PC-9 (cell line): ENCODE data around the gene PLXNC1. TPM values are rescaled to one million over a fixed set of nuclear protein-coding genes. Genes with fewer than 3 reads are reported as not detected.
"Not testable (repeated sequence)": the region's sequence is repeated elsewhere in the genome, so short reads cannot be mapped to it uniquely, and the experiment has no call there.

Experiments used
- BruUV-seq: library from RNA; stranded (reverse); fragments of 400-500 nt; replicated peaks from 2 replicates; lab custom pipeline; 2021; lab: Mats Ljungman, UMichigan
- CTCF ChIA-PET: fragments of 300-600 bp; sonication (Branson Sonifier 250); formaldehyde crosslinking; loops from one replicate; lab custom pipeline; 2022; ENCODE audit warnings: antibody characterized with exemption; lab: Charles Lee
- POLR2A ChIA-PET: fragments of 300-600 bp; sonication (Branson Sonifier 250); formaldehyde crosslinking; loops from one replicate; lab custom pipeline; 2022; ENCODE audit warnings: antibody characterized with exemption; ENCODE audit not compliant: unreplicated experiment; lab: Charles Lee
- DNase-seq, 2 experiments: peaks; one replicate each; pipeline versions ENCODE4 v3.0.0 to v3.0.0-alpha.2; 2015 to 2022; ENCODE audit warnings: mixed read lengths in 1 of 2
- H2AFZ ChIP-seq: fragments of 200-600 bp; sonication (generic); 2 replicates; pipeline ENCODE4 v1.8.1; 2017; ENCODE audit warnings: antibody characterized with exemption
- H3F3A ChIP-seq: fragments of 200-600 bp; sonication (generic); 2 replicates; pipeline ENCODE4 v1.8.1; 2017; ENCODE audit warnings: antibody characterized with exemption, mild to moderate bottlenecking, low read depth; ENCODE audit not compliant: insufficient read depth
- H3K27ac ChIP-seq: fragments of 200-600 bp; sonication (generic); 2 replicates; pipeline ENCODE4 v1.6.1; 2016; ENCODE audit warnings: mixed run types
- H3K27me3 ChIP-seq: fragments of 200-600 bp; sonication (generic); 2 replicates; pipeline ENCODE4 v1.6.1; 2016; ENCODE audit warnings: low read depth, mixed run types; ENCODE audit not compliant: insufficient read depth
- H3K36me3 ChIP-seq: fragments of 200-600 bp; sonication (generic); 2 replicates; pipeline ENCODE4 v1.6.1; 2016; ENCODE audit warnings: low read depth, mixed run types
- H3K4me1 ChIP-seq: fragments of 200-600 bp; sonication (generic); replicated peaks from 2 replicates; pipeline ENCODE4 v1.6.1; 2016; ENCODE audit warnings: mixed run types; ENCODE audit not compliant: insufficient read depth
- H3K4me2 ChIP-seq: fragments of 200-600 bp; sonication (generic); 2 replicates; pipeline ENCODE4 v1.6.1; 2017; ENCODE audit warnings: mixed run types
- H3K4me3 ChIP-seq: fragments of 200-600 bp; sonication (generic); 2 replicates; pipeline ENCODE4 v1.6.1; 2016; ENCODE audit warnings: mixed run types
- H3K79me2 ChIP-seq: fragments of 200-600 bp; sonication (generic); 2 replicates; pipeline ENCODE4 v1.6.1; 2017; ENCODE audit warnings: low read depth, mixed run types
- H3K9me2 ChIP-seq: fragments of 200-600 bp; sonication (generic); 2 replicates; pipeline ENCODE4 v1.8.1; 2017; ENCODE audit warnings: mild to moderate bottlenecking; ENCODE audit not compliant: insufficient read depth
- H3K9me3 ChIP-seq: fragments of 200-600 bp; sonication (generic); 2 replicates; pipeline ENCODE4 v1.8.1; 2016; ENCODE audit warnings: low read depth; ENCODE audit not compliant: insufficient read depth
- H4K20me1 ChIP-seq: fragments of 200-600 bp; sonication (generic); 2 replicates; pipeline ENCODE4 v1.8.1; 2017; ENCODE audit not compliant: insufficient read depth
- EZH2 ChIP-seq: fragments of 200-600 bp; sonication (generic); IDR thresholded peaks from 2 replicates; pipeline ENCODE4 v1.8.0; 2017; ENCODE audit warnings: antibody characterized with exemption, low read depth
- intact Hi-C: fragments of 100-400 bp; cut with micrococcal nuclease; formaldehyde crosslinking; loops from one replicate; pipeline ENCODE4 v1.10.0; 2022; ENCODE audit not compliant: unreplicated experiment
- total RNA-seq: library from RNA; stranded (reverse); gene quantifications from 2 replicates; pipeline ENCODE4 v1.2.3, GENCODE V29; 2021
- TF ChIP-seq, protein P1 (sequence below): fragments of 200-600 bp; sonication (generic); conservative IDR thresholded peaks from 2 replicates; pipeline ENCODE4 v1.6.1; 2017; ENCODE audit warnings: mixed run types, antibody characterized with exemption, mild to moderate bottlenecking, moderate library complexity

PLXNC1 gene
- total RNA-seq, 1 experiment from 2014 or later = 2.3 TPM

DNA sequence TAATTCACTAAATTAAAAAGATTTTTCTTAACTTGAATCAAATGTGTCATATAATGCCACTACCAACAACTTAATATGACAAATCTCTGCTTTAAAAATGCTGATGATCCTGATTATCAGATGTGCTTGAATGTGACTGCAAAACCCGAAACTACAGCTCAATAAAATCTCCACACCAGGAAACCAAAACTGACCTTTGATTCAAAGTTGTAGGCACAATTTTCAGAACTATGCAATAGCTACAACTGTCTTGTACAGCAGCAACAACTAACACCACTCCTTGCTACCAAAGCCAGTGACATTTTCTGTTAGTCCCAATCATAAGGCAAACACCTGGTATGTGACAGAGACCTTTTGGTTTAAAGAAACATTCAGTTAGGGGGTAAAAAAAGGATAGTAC, 164.0 kb downstream of the PLXNC1 start:
- H3K79me2 ChIP-seq = no peaks in the 10 kb centered on the region
- CTCF ChIA-PET = no interaction called here
- BruUV-seq = no TSS peak
- intact Hi-C loops = no loop called here
- no peak for DNase-seq
- no peak overlapping the region for H2AFZ ChIP-seq
- H3K4me3 ChIP-seq = no peak overlapping the region
- H3K9me3 ChIP-seq = no peaks in the 10 kb centered on the region
- no peaks in the 10 kb centered on the region for H3K9me2 ChIP-seq
- no peak overlapping the region for H3K27ac ChIP-seq
- 0 out of 2 replicates have a peak, but pooled peaks cover 5% of the 10 kb centered on the region for H3K36me3 ChIP-seq
- no peaks in the 10 kb centered on the region for H4K20me1 ChIP-seq
- H3K4me1 ChIP-seq = no peaks in the 10 kb centered on the region
- no peaks in the 10 kb centered on the region for H3K27me3 ChIP-seq
- no peaks in the 10 kb centered on the region for H3F3A ChIP-seq
- TF ChIP-seq, protein P1, sequence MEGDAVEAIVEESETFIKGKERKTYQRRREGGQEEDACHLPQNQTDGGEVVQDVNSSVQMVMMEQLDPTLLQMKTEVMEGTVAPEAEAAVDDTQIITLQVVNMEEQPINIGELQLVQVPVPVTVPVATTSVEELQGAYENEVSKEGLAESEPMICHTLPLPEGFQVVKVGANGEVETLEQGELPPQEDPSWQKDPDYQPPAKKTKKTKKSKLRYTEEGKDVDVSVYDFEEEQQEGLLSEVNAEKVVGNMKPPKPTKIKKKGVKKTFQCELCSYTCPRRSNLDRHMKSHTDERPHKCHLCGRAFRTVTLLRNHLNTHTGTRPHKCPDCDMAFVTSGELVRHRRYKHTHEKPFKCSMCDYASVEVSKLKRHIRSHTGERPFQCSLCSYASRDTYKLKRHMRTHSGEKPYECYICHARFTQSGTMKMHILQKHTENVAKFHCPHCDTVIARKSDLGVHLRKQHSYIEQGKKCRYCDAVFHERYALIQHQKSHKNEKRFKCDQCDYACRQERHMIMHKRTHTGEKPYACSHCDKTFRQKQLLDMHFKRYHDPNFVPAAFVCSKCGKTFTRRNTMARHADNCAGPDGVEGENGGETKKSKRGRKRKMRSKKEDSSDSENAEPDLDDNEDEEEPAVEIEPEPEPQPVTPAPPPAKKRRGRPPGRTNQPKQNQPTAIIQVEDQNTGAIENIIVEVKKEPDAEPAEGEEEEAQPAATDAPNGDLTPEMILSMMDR = no peak
- TF ChIP-seq EZH2 = no peak
- no peak overlapping the region for H3K4me2 ChIP-seq
- POLR2A ChIA-PET = no interaction called here

DNA sequence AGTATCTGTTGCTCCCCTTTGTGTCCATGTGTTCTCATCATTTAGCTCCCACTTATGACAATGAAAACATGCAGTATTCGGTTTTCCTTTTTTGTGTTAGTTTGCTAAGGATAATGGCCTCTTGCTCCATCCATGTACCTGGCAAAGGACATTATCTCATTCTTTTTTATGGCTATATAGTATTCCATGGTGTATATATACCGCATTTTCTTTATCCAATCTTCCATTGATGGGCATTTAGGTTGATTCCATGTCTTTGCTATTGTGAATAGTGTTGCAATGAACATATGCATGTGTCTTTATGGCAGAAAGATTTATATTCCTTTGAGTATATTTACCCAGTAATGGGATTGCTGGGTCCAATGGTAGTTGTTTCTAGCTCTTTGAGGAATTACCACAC, 168.2 kb downstream of the PLXNC1 start:
- H2AFZ ChIP-seq, H3K4me3 ChIP-seq, H3K36me3 ChIP-seq, H3K9me2 ChIP-seq, H3K27ac ChIP-seq, H4K20me1 ChIP-seq, CTCF ChIA-PET, DNase-seq, intact Hi-C loops, POLR2A ChIA-PET, H3K4me1 ChIP-seq, H3K79me2 ChIP-seq, H3F3A ChIP-seq, BruUV-seq, H3K27me3 ChIP-seq, H3K4me2 ChIP-seq: not testable (repeated sequence)
- peaks cover 21% of the 10 kb centered on the region; the same call in 1 of the 2 replicates for H3K9me3 ChIP-seq

DNA sequence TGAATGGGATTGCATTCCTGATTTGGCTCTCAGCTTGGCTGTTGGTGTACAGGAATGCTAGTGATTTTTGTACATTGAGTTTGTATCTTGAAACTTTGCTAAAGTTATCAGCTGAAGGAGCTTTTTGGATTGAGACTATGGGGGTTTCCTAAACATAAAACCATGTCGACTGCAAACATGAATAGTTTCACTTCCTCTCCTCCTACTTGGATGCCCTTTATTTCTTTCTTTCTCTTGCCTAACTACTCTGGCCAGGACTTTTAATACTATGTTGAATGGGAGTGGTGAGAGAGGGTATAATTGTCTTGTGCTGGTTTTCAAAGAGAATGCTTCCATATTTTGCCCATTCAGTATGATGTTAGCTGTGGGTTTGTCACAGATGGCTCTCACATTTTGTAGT, 169.8 kb downstream of the PLXNC1 start:
- intact Hi-C loops = no loop called here
- no TSS peak for BruUV-seq
- CTCF ChIA-PET = no interaction called here
- no peaks in the 10 kb centered on the region; the same call in 1 of the 2 replicates for H3K36me3 ChIP-seq
- no peak overlapping the region for H2AFZ ChIP-seq
- no peak overlapping the region for H3K4me3 ChIP-seq
- H3K79me2 ChIP-seq = no peaks in the 10 kb centered on the region
- DNase-seq = no peak
- TF ChIP-seq, protein P1 = no peak
- TF ChIP-seq EZH2 = no peak
- POLR2A ChIA-PET = no interaction called here
- H3K9me3 ChIP-seq = peaks cover 22% of the 10 kb centered on the region; the same call in 1 of the 2 replicates
- H3K27me3 ChIP-seq = no peaks in the 10 kb centered on the region
- no peak overlapping the region for H3K4me2 ChIP-seq
- no peak overlapping the region for H3K27ac ChIP-seq
- H4K20me1 ChIP-seq = no peaks in the 10 kb centered on the region
- H3F3A ChIP-seq = no peaks in the 10 kb centered on the region
- no peaks in the 10 kb centered on the region for H3K9me2 ChIP-seq
- no peaks in the 10 kb centered on the region for H3K4me1 ChIP-seq

DNA sequence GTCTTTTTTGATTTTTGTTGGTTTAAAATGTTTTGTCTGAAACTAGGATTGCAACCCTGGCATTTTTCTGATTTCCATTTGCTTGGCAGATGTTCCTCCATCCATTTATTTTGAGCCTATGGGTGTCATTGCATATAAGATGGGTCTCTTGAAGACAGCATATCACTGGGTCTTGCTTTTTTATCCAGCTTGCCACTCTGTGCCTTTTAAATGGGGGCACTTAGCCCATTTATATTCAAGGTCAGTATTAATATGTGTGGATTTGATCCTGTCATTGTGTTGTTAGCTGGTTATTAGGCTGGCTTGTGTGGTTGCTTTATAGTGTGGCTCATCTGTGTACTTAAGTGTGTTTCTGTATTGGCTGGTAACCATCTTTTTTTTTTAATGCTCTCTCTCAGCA, 171.7 kb downstream of the PLXNC1 start:
- Histone ChIP-seq H3K4me3 (no peak overlapping the region), H3K9me2 (no peaks in the 10 kb centered on the region), H3K36me3 (no peaks in the 10 kb centered on the region; the same call in 1 of the 2 replicates), H3K27ac (no peak overlapping the region), H2AFZ (no peak overlapping the region), H3K9me3 (peaks cover 22% of the 10 kb centered on the region; the same call in 1 of the 2 replicates), H3K4me1 (no peaks in the 10 kb centered on the region), H3F3A (no peaks in the 10 kb centered on the region), H4K20me1 (no peaks in the 10 kb centered on the region), H3K4me2 (no peak overlapping the region), H3K27me3 (no peaks in the 10 kb centered on the region), H3K79me2 (no peaks in the 10 kb centered on the region)
- intact Hi-C loops = no loop called here
- DNase-seq = no peak
- no TSS peak for BruUV-seq
- TF ChIP-seq, protein P1 = no peak
- no peak for TF ChIP-seq EZH2
- ChIA-PET CTCF (no interaction called here), POLR2A (no interaction called here)
